ENCODE data around the gene SPG11.
"Not testable (repeated sequence)": the region's sequence is repeated elsewhere in the genome, so short reads cannot be mapped to it uniquely, and the experiment has no call there.

Gene SPG11

DNA sequence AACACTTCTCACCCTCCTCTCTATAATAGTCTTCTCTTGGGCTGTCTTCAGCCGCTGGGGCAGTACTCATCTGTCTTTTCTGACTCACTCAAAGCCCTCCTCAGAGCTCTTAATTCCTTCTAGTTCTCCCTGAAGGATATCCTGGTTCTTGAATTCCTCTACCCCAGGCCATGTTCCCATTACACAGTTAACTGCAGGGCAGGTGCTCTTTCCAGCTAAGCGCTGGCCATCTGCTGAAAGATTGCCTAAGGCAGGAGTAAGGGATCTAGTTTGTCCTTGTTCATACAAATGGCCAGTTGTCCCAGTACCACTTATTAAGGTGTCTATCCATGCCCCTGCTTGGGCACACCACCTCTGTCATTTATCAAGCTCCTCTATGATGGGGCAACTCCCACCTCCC is 10.2 kb upstream of the SPG11 start:
- no peak for DNase-seq

DNA sequence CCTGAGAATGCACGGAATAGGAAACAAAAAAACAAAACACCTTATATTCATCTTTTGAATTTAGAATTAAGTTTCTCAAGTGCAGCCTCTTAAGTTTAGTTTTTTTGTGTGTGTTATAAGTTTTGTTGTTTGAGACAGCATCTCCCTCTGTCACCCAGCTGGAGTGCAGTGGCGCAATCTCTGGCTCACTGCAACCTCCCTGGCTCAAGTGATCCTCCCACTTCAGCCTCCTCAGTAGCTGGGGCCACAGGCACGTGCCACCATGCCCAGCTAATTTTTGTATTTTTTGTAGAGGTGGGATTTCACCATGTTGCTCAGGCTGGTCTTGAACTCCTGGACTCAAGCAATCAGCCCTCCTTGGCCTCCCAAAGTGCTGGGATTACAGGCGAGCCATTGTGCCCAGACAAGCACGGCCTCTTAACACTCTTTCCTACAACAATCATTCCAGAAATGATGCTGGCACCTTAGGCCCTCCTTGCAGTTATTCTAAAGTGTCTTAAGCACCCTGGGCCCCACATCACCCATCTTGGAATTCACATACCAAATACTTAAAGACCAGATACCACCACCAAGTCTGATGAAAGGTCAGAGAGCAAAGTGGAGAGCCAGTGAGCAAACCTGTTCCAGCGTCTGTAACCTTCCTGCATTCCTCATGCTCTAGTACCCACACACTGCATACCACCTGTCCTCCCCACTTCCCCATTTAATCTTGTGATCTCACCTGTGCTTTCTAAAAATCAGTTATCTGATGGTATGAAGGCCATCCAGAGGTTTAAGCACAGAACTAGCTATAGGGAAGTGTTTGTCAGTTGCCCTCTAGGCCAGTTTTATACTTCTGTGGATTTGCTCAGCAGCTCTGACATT is 6.9 kb upstream of the SPG11 start:
- DNase-seq: no peak

DNA sequence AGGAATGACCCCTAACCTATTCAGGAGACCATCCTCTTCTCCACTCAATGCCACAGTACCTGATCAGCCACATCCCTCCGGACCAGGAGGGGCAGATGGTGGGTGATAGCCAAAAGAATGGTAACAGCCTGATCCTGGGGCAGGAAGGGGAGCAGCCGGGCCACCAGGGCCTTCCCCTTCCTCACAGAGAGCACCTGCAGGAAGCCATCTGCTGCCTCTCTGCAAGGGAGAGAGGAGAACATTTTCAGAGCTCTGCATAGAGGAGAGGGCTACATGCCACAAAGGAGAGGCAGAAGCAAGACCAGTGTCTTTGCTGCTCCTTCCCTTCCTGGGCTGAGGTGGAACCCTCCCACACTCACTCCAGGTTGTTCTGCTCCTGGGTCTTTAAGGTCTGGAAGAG is 5.5 kb upstream of the SPG11 start:
- DNase-seq: no peak

DNA sequence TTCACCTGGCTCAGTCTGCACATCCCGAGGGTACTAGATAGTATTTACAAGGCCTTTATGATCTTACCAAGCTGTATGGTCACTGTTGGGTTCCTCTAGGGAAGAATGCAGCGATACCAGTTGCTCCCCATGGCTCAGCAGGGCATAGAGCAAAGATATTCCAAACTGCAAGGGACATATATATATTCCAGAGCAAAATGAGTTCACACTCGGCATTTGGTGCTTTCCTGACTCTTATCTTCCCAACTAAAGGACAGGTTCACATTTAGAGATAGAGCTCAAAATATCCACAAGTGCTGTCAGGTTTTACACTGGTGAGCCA is 3.5 kb upstream of the SPG11 start:
- DNase-seq: no peak

DNA sequence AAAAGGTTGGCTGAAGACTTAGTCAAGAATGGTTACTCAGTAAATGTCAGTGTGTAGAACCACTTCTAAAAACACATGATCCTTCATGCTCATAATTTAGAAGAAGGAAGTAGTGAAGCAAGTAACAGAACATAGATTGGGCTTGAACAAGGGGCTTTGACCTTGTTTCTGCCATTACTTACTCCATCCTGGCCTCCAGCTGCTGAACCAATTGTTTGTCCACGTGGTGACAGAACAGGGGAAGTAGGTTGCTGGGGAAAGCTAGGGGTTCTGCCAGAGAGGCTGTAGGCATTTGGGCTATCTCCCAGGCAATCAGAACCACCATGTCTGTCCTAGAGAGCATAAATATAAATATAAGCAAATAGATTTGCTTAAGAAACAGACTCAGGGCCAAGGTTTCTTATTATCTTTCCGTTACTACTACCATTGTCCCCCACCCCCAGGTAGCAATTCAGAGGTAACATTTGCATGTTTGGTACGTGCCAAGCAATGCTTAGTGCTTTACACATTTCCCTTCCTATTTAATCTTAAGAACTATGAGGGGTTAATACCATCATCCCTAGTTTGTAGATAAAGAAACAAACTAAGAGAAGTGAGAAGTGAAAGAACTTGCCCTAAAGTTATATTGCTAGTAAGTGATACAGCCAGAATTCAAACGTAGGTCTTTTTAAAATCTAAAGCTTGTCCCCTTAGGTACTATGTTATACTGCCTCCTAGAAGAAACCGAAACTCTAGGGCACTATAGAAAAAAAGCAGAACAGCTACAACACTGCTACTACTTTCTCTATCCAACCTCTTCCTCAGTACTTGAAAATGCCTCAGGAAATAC is 3.0 kb upstream of the SPG11 start:
- no peak for DNase-seq

DNA sequence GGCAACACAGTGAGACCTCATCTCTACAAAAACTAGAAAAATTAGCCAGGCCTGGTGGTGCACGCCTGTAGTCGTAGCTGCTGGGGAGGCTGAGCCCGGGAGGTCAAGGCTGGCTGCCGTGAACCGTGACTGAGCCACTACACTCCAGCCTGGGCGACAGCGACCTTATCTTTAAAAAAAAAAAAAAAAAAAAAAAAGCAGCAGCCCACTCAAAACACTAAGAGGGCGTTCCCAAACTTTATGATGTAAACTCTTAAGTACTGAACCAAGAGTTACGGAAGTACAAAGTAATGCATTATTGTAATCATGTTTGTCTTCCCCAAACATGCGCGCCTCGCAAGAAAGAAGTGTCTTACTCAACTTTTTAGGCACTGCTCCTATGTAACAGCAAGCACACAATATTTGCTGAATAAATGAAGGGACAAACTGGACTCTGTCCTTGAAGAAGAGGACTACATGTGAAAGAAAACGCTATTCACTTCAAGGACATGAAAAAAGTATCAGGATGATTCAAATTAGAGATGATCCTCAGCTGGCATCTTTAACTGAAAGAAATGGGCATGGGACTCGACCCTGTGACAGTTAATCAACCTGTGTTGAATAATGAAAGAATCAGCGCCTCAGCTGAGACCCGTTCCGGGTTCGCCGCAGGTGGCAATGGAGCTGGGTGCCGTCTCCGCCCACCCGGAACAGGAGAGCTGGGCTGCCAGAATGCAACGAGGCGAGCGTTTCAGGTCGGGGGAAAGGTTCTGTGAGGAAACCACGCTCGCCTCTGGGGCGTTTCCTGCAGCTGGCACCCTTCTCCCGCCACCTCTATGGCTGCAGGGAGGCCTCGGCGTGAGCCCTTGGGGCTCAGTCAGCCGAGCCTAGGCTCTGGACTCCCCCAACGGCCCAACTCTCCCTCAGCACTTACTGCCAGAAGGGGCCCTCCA is 718 bp downstream of the SPG11 start:
- DNase-seq: peak; percentile 22

DNA sequence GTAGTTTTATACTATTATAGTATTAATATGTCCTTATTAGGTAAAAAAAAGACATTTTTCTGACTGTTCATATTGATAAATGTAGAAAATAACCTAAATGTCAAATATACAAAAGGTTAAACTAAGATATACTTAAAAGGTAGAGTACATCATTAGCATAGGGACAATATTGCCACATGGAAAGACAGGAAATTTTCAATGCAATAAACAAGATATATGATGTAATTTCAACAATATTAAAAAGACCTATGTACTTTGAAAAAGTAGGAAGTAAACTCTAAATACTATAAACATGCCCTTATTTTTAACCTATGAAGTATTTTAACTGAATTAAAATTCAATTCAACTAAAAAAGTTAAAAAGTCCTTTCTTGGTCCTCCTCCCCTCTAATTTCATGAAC is 1.9 kb downstream of the SPG11 start:
- no peak for DNase-seq

DNA sequence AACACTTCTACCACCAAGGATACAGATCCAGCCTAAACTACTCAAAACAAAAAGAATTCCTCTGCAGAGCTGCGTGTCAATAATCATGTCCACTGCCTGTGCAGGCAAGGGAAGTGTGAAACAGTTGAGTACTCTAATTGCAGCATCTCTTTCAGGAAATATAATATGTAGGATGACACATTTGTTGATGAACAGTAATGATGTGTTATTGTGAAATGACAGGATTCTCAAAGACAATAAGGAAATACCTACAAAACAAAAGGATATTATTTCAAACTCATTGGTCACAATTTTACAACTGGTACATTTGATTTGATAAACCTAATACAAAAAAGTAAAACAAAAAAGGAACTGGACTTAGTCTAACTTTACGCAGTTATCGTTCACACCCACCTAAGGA is 4.4 kb downstream of the SPG11 start:
- no peak for DNase-seq

DNA sequence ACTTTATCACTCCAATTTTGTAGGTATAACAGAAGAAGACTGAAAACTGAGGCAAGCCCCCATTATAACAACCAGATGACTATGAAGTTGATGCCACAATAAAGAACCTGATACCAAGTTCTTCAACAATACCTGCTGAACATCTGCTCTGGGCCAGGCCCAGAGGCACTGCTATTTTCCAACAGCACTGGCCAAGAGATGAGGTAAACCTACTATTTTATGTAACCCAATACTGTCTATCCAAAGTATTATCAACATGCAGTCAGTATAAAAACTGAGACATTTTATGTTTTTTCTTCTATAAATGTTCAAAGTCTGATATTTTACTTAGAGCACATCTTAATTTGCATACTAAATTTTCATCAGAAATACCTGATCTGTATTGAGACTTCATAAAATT is 6.1 kb downstream of the SPG11 start:
- DNase-seq: no peak

DNA sequence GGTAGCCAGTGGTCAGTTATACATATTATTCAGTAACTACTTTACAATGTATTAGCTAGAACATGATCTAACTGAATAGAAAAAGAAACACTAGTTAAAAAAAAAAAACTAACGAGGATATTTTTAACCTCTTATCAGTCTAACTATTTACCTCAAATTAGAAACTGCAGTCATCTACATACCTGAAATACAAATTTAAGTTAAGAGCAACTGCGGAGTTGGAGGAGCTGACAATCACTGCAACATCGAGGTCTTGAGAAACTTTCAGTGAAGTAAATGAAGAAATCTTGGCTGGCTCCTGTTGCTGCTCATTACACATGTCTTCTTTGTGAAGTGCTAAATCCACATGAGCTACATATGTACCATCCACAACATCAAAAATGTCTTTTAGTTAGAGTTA is 6.5 kb downstream of the SPG11 start:
- no peak for DNase-seq

DNA sequence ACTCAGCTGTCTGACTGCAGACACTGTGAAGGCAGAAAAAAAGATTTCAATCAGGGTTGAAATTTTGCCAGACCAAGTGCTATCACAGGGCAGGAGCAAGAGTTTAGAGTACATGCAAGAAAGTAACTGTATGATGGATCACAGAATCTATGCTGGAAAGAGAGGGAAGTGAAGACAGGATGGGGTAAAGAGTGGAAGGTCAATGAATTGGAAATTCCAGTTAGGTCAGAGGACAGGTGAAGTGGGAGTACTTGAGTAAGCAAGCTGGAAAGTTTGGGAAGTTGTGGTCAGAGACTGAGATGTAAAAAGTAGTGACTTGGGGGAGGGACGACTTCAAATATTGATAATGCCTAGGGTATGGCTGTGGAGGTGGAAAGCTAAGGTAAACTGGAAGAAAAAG is 7.2 kb downstream of the SPG11 start:
- no peak for DNase-seq

DNA sequence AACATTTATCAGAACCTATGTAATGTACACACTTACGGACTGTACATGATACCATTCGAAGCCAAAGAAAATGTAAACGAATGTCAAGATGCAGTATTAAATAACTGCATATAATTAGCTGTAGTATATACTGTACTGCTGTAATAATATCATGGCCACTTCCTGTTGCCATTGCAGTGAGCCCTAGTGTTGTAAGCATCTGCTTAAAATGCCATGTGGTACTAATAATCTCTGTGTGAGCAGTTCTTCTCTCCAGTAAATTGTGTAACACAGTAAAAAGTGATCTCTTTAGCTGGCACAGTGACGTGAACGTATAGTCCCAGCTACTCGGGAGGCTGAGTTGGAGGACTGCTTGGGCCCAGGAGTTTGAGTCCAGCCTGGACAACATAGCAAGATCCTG is 8.6 kb downstream of the SPG11 start:
- DNase-seq: no peak

DNA sequence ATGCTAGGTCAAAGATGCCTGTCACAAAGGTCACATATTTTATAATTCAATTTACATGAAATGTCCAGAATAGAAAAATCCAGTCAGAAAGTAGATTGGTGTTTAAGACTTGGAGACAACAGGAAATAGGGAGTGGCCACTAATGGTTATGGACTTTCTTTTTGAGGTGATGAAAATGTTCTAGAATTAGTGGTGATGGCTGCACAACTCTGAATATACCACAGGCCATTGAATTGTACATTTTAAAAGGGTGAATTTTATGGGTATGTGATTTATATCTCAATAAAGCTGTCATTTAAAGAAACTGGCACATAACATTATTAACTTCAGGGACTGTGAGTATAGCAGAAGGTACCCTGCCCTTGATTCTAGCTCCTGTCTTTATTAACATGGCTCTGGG is 15.8 kb downstream of the SPG11 start:
- no peak for DNase-seq

DNA sequence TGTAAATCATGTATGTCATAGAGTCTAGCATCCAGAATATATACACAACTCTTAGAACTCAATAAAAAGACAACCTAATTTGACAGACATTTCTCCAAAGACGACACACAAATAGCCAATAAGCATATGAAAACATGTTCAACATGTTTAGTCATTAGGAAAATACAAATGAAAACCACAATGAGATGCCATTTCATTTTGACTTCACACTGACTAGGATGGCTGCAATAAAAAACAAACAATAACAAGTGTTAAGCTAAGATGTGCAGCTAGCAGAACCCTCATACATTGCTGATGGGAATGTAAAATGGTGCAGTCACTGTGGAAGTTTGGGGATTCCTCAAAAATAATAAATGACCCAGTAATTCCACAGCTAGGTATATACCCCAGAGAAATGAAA is 16.4 kb downstream of the SPG11 start:
- DNase-seq: no peak

DNA sequence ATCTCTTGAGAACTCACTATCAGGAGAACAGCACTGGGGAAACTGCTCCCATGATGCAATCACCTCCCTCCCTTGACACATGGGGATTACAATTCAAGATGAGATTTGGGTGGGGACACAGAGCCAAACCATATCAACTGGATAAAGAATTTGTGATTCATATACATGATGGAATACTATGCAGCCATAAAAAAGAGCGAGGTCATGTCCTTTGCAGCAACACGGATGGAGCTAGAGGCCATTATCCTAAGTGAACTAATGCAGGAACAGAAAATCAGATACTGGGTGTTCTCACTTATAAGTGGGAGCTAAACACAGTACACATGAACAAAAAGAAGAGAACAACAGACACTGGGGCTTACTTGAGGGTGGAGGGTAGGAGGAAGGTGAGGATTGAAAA is 17.0 kb downstream of the SPG11 start:
- DNase-seq: no peak

DNA sequence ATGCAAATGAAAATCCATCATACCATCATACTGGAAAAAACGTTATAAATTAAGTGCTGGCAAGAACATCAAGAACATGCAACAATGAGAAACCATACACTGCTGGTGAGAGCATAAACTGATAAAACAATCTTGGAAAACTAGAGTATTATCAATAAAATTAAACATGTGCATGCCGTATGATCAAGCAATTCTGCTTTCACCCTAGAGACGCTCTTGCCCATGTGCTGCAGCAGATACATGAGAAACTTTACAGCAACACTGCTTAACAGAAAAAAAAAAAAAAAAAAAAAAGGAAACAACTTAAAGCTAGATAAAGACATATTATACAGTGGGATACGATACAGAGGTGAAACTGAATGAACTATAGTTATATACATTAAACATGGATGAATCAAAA is 21.8 kb downstream of the SPG11 start:
- DNase-seq: no peak

DNA sequence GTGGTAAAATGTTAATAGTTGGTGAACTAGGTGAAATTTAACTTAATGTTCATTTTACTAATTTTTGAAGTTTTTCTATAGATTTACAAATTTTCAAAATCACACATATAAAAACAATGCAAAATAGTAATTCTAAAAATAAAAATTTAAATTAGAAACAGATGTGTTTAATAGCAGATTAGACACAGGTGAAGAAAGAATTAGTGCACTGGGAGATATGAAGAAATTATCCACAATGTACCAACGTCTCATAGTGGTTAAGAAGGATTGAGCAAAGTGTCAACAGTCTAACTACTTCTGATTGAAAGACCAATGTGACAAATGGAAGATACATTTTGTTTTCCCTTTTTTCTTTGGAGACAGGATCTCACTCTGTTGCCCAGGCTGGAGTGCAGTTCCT is 26.5 kb downstream of the SPG11 start:
- no peak for DNase-seq

DNA sequence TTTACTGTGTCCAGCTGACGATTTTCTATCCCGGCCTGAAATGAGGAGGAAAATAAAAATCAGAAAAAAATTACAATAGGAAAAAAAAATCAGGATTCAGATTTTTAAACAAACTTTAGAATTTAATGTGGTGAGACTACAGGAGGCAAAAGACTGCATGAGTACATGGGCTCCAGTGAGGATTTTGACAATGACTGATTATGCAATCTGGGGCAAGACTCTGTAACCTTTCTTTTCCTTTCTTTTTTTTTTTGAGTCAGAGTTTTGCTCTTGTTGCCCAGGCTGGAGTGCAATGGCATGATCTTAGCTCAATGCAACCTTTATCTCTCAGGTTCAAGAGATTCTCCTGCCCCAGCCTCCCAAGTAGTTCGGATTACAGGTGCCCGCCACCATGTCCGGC is 29.9 kb downstream of the SPG11 start:
- no peak for DNase-seq

DNA sequence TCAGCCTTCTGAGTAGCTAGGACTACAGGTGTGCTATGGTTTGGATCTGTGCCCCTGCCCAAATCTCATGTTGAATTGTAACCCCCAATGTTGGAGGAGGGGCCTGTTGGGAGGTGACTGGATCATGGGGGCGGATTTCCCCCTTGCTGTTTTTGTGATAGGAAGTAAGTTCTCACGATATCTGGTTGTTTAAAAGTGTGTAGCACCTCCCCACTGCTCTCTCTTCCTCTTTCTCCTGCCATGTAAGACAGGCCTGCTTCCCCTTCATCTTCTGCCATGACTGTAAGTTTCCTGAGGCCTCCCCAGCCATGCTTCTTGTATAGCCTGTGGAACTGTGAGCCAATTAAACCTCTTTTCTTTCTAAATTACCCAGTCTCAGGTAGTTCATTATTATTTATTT is 38.2 kb downstream of the SPG11 start:
- not testable (repeated sequence) for DNase-seq

DNA sequence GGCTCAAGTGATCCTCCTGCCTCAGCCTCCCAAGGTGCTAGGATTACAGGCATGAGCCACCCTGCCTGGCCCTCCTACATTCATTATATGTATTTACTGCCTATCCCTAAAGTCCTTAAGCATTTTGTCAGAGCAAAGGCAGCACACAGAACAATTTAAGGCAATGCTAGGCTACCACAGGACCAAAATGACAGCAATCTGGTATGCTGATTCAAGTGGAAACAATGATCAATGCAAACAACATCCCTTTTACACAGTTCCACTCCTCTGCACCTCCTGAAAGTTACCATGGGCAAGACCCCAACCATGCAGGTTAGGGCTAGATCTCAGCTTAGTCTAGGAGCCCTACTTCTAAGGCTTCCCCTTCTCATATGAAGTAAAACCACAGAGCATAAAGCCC is 40.3 kb downstream of the SPG11 start:
- DNase-seq: no peak

DNA sequence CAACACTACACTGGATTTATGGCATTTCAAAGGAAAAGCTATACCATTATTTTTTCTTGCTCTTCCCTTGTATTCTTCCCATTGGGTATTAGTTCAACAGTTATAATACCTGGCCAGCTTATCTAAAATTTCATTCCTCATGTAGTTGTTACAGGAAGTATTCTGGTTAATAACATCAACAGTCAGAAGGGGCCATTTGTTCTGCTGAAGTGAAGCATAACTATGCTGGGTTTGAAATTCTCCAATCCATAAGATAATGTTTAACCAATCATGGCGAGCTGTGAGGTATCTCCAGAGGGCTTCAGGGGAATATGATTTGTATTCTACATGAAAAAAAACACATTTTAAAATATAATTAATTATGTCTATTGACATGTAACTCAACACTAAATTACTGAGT is 43.4 kb downstream of the SPG11 start:
- DNase-seq: no peak

DNA sequence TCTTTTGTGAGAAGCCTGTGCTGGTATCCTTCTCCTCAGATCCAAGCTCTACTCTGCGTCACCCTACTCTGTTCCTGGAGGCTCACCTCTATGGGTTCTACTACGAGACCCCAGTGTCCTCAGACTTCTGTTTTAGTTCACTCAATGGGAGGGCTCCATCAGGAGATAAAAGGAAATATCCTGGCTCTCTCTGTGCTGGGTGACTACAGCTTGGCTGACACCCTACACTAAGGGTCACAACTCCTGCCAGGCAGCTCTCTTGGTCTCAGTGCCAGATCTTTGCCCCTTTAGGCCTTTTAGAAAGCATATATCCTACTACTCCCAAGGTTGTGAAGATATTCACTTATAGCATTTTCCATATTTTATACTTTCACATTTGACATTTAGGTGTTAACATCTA is 46.5 kb downstream of the SPG11 start:
- DNase-seq: no peak

DNA sequence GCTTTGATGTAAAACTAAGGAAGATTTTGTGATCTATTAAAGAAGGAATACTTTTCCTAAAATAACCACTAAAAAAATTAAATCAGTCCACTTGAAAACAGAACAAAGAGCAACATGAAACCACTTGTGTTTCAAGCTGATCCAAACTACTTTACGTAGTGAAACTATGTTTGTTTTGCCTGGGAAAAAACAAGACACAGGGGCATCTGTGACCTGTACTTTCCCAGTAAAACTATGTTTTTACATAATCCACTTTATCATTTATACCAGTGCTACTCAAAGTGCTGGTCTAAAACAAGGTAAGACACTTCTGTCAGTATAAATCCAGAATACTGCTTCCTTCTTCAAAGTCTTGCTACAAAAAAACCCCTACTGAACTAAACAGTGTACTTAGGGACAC is 56.7 kb downstream of the SPG11 start:
- no peak for DNase-seq

DNA sequence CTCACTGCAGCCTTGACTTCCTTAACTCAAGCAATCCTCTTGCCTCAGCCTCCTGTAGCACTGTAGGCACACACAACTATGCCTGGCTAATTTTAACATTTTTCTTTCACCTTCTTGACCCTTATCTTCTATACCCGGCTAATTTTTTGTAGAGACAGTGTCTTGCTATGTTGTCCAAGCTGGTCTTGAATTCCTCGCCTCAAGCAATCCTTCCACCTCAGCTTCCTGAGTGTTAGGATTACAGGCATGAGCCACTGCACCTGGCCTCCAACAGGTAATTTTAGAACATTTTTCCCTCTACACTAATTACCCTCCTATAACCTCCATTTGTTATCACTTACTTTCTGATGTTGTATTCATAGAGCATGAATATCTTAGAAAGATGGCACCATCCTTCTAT is 60.3 kb downstream of the SPG11 start:
- no peak for DNase-seq

Data from NCI-H1092 (cell line).